Nephron progenitor cell (in vitro differentiated cells): ENCODE measurements around the gene RGS17.
A peak's percentile ranks its signal among the peaks of the same experiment; 100 is the strongest.

Source experiments
- DNase-seq: peaks from one replicate; pipeline ENCODE4 v3.0.0; 2021
- H3K27ac Mint-ChIP-seq: 2 replicates; pipeline ENCODE4 v1.8.0; 2021; ENCODE audit warnings: mild to moderate bottlenecking, moderate library complexity, mixed read lengths
- H3K27me3 Mint-ChIP-seq: 2 replicates; pipeline ENCODE4 v1.8.0; 2021; ENCODE audit warnings: mild to moderate bottlenecking, low read depth, mixed read lengths; ENCODE audit not compliant: poor library complexity
- H3K36me3 Mint-ChIP-seq: 2 replicates; pipeline ENCODE4 v1.8.0; 2021; ENCODE audit warnings: low read depth, mixed read lengths
- H3K4me1 Mint-ChIP-seq: 2 replicates; pipeline ENCODE4 v1.8.0; 2021; ENCODE audit warnings: mixed read lengths
- H3K4me3 Mint-ChIP-seq: 2 replicates; pipeline ENCODE4 v1.8.0; 2021; ENCODE audit warnings: mild to moderate bottlenecking, moderate library complexity, mixed read lengths
- H3K9me3 Mint-ChIP-seq: 2 replicates; pipeline ENCODE4 v1.8.0; 2021; ENCODE audit warnings: mild to moderate bottlenecking, moderate library complexity, mixed read lengths
- TF ChIP-seq, protein P1 (sequence below): fragments of 200-600 bp; sonication (generic); IDR thresholded peaks from 2 replicates; pipeline ENCODE4 v1.5.0; 2021; ENCODE audit warnings: antibody characterized with exemption

Gene RGS17

DNA sequence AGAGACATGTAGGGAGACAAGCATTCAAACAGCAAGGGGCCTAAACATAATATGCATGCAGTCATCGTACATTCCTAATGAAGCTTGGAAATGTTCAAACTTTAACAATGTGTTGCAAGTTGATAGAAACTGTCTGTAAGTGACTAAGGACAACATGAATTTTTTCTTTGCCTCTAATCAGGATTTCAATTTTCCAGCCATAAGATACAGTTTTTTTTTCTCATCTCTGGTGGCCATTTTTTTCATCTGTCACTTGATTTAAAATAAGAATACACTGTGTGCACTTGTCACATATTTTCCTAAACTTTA is 106.4 kb downstream of the RGS17 start:
- peaks cover 8% of the 10 kb centered on the region for H3K4me1 Mint-ChIP-seq

DNA sequence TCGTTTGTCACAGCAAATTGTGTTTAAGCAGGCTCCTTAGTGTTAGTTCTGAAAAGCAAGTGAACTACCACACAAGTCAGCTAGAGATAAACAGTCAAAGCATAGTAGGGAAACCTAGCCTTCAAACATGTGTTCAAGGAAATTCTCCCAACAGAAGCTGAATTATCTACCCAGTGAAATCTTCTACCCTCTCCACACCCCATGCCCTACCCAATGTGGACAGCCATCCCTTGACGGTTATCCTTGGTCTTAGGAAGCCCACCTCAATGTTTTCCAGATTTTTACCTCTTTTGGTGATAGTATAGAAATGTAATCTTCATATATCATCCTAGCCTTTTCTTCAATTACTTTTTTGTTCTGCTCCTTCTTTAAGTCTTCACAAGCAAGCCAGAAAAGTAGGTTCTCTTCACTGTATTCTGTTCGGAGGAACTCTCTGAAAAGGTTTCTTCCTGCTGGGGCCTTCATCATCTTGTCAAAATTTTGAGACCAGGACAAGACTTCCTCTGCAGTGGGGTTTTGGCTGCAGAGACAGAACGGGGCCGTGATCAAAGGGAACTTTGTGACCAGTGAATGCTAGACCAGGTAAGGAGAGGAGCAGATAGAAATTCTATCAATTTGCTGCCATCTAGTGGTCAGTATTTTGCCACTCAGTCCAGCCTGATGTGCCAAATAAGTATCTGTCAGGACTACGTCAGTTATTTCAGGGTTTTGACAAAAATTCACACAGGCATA is 106.9 kb downstream of the RGS17 start:
- peak; percentile 43 for DNase-seq
- Mint-ChIP-seq H3K9me3 (peaks cover 5% of the 10 kb centered on the region), H3K4me1 (peaks cover 8% of the 10 kb centered on the region), H3K4me3 (no peak overlapping the region), H3K36me3 (no peaks in the 10 kb centered on the region), H3K27ac (no peak overlapping the region), H3K27me3 (no peaks in the 10 kb centered on the region)
- TF ChIP-seq, protein P1, sequence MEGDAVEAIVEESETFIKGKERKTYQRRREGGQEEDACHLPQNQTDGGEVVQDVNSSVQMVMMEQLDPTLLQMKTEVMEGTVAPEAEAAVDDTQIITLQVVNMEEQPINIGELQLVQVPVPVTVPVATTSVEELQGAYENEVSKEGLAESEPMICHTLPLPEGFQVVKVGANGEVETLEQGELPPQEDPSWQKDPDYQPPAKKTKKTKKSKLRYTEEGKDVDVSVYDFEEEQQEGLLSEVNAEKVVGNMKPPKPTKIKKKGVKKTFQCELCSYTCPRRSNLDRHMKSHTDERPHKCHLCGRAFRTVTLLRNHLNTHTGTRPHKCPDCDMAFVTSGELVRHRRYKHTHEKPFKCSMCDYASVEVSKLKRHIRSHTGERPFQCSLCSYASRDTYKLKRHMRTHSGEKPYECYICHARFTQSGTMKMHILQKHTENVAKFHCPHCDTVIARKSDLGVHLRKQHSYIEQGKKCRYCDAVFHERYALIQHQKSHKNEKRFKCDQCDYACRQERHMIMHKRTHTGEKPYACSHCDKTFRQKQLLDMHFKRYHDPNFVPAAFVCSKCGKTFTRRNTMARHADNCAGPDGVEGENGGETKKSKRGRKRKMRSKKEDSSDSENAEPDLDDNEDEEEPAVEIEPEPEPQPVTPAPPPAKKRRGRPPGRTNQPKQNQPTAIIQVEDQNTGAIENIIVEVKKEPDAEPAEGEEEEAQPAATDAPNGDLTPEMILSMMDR, result peak; percentile 69

More for the DNA sequence above, 106.4 kb downstream of the RGS17 start:
- no peak for DNase-seq
- TF ChIP-seq, protein P1, result no peak
- H3K4me3 Mint-ChIP-seq, result no peak overlapping the region
- peaks cover under 1% of the 10 kb centered on the region for H3K9me3 Mint-ChIP-seq
- H3K36me3 Mint-ChIP-seq, result no peaks in the 10 kb centered on the region
- H3K27ac Mint-ChIP-seq, result no peak overlapping the region
- no peaks in the 10 kb centered on the region for H3K27me3 Mint-ChIP-seq

DNA sequence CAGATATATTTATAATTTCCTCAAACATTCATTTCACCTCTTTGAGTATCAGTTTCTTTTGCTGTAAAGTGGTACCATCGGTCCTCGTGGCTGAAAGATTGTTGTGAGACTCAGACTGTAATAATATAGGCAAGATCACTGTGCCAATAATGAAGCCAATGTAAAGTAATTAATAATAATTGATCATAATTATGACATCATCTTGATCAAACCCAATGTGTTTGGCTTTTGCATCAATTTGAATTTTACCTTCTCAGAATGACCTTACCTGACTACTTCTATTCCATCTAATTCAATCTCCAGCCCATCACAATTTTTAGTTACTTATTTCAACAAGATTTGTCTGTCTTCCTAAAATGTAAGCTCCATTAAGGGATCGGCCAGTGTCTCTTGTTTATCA is 112.7 kb downstream of the RGS17 start:
- Mint-ChIP-seq H3K36me3 (no peaks in the 10 kb centered on the region), H3K27ac (no peak overlapping the region), H3K4me3 (no peak overlapping the region), H3K4me1 (no peaks in the 10 kb centered on the region), H3K27me3 (no peaks in the 10 kb centered on the region), H3K9me3 (peaks cover 5% of the 10 kb centered on the region)
- TF ChIP-seq, protein P1, result no peak
- DNase-seq, result no peak

DNA sequence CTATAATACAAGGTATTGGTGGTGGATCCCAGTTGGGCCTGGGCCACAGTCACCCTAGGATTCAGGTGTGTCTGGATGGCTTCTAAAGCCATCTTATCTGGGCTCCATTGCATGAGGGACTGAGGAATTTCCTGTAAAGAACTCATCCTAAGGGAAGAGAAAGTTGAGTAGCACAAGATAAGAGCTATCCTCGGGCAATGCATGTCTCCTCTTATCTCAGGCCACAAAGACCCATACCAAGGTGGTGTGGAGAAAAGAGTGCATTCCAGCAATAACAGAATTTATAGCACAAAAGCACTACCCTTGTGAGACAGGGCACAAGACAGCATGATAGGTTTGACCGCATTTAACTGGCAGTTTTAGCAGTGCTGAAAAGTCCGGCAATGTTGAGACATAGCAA is 114.2 kb downstream of the RGS17 start:
- TF ChIP-seq, protein P1, result no peak
- H3K27me3 Mint-ChIP-seq, result no peaks in the 10 kb centered on the region
- no peak for DNase-seq
- H3K9me3 Mint-ChIP-seq, result peaks cover 5% of the 10 kb centered on the region
- H3K4me1 Mint-ChIP-seq, result no peaks in the 10 kb centered on the region
- H3K36me3 Mint-ChIP-seq, result no peaks in the 10 kb centered on the region
- H3K27ac Mint-ChIP-seq, result no peak overlapping the region
- H3K4me3 Mint-ChIP-seq, result no peak overlapping the region

DNA sequence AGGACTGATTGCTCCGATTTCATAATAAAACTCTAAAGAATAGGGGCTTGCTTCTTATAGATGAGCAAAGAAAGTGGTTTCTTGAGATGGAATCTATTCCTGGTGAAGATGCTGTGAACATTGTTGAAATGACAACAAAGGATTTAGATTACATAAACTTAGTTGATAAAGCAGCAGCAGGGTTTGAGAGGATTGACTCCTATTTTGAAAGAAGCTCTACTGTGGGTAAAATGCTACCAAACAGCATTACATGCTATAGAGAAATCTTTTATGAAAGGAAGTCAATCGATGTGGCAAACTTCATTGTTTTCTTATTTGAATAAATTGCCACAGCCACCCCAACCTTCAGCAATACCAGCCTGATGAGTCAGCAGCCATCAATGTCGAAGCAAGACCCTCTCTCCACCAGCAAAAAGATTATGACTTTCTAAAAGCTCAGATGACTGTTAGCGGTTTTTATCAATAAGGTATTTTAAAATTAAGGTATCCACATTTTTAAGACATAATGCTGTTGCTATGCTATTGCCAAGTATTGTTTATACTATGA is 115.9 kb downstream of the RGS17 start:
- H3K9me3 Mint-ChIP-seq, result peaks cover 5% of the 10 kb centered on the region
- no peaks in the 10 kb centered on the region for H3K36me3 Mint-ChIP-seq
- no peak overlapping the region for H3K27ac Mint-ChIP-seq
- no peaks in the 10 kb centered on the region for H3K27me3 Mint-ChIP-seq
- H3K4me3 Mint-ChIP-seq, result no peak overlapping the region
- H3K4me1 Mint-ChIP-seq, result no peaks in the 10 kb centered on the region
- TF ChIP-seq, protein P1, result no peak
- no peak for DNase-seq

DNA sequence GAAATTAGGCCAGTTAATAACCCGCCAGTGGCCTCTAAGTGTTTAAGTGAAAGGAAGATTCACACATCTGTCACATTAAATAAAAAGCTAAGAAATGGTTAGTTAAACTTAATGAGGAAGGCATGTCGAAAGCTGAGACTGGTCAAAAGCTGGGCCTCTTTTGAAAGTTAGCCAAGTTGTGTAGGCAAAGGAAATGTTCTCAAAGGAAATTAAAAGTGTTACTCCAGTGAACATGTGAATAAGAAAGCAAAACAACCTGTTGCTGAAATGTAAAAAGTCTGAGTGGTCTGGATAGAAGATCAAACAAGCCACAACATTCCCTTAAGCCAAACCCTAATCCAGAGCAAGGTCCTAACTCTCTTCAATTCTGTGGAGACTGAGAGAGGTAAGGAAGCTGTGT is 117.6 kb downstream of the RGS17 start:
- Mint-ChIP-seq H3K4me1 (no peaks in the 10 kb centered on the region), H3K36me3 (no peaks in the 10 kb centered on the region), H3K27ac (no peak overlapping the region), H3K9me3 (no peaks in the 10 kb centered on the region), H3K4me3 (no peak overlapping the region), H3K27me3 (no peaks in the 10 kb centered on the region)
- DNase-seq, result no peak
- TF ChIP-seq, protein P1, result no peak
